GM12878 (cell line): ENCODE results near the gene MRPL42.

Experiments
- ATF3 ChIP-seq: IDR thresholded peaks from 2 replicates; pipeline ENCODE4 v1.6.1; 2011; ENCODE audit warnings: low read depth, mild to moderate bottlenecking, low read length, moderate library complexity, borderline replicate concordance; ENCODE audit errors: extremely low read depth
- BACH1 ChIP-seq: fragments of 450-650 bp; IDR thresholded peaks from 2 replicates; pipeline ENCODE4 v1.6.1; 2017; ENCODE audit warnings: mild to moderate bottlenecking, borderline replicate concordance
- BHLHE40 ChIP-seq, 2 experiments: fragments of 450-650 bp in 1 of 2; IDR thresholded peaks; 2 replicates each; pipeline ENCODE4 v1.6.1; 2011 to 2017; ENCODE audit warnings: low read depth in 2 of 2, borderline replicate concordance in 1 of 2, improper control_type of control experiment in 1 of 2, low read length in 1 of 2, mild to moderate bottlenecking in 1 of 2
- CTCF ChIP-seq, 3 experiments: IDR thresholded peaks in 2 of 3; conservative IDR thresholded peaks in 1 of 3; 2 replicates each; pipeline ENCODE4 v1.5.1; 2011; ENCODE audit warnings: low read depth in 3 of 3, low read length in 3 of 3, mild to moderate bottlenecking in 3 of 3, control low read depth in 2 of 3, moderate library complexity in 2 of 3, inconsistent platforms in 1 of 3, mixed read lengths in 1 of 3; ENCODE audit not compliant: control insufficient read depth in 2 of 3, insufficient read depth in 1 of 3; ENCODE audit errors: extremely low read depth in 1 of 3
- DPF2 ChIP-seq: fragments of 450-650 bp; IDR thresholded peaks from 2 replicates; pipeline ENCODE4 v1.6.1; 2017; ENCODE audit warnings: mild to moderate bottlenecking
- EGR1 ChIP-seq, 2 experiments: IDR thresholded peaks; 1 replicate in 1 of 2; 2 replicates in 1 of 2; pipeline ENCODE4 v1.6.1; 2011 to 2012; ENCODE audit warnings: low read depth in 2 of 2, low read length in 2 of 2, borderline replicate concordance in 1 of 2, mild to moderate bottlenecking in 1 of 2, moderate library complexity in 1 of 2
- EZH2 ChIP-seq: IDR thresholded peaks from 2 replicates; pipeline ENCODE4 v1.6.1; 2012; ENCODE audit warnings: low read depth, mild to moderate bottlenecking, control low read depth, inconsistent platforms, low read length, borderline replicate concordance; ENCODE audit not compliant: control insufficient read depth
- POLR2AphosphoS5 ChIP-seq: IDR thresholded peaks from 2 replicates; pipeline ENCODE4 v1.6.1; 2011; ENCODE audit warnings: mild to moderate bottlenecking, low read length, inconsistent platforms
- PRDM15 ChIP-seq: fragments of 450-650 bp; formaldehyde crosslinking; IDR thresholded peaks from 2 replicates; pipeline ENCODE4 v1.4.0; 2020; ENCODE audit warnings: mild to moderate bottlenecking, moderate library complexity
- SIN3A ChIP-seq: IDR thresholded peaks from 2 replicates; pipeline ENCODE4 v1.6.1; 2012; ENCODE audit warnings: low read depth, low read length, improper control_type of control experiment
- YY1 ChIP-seq: IDR thresholded peaks from 2 replicates; pipeline ENCODE4 v1.6.1; 2011; ENCODE audit warnings: low read depth, mild to moderate bottlenecking, low read length
- ZNF384 ChIP-seq: IDR thresholded peaks from 2 replicates; pipeline ENCODE4 v1.6.1; 2012; ENCODE audit warnings: low read depth, mild to moderate bottlenecking, low read length, improper control_type of control experiment, borderline replicate concordance

- no peak for TF ChIP-seq BACH1
- TF ChIP-seq EZH2, result no peak
- TF ChIP-seq CTCF (IDR thresholded peaks at IDR 0.05 in 2 of 3, conservative IDR thresholded peaks at IDR 0.05 in 1 of 3; ENCODE audit: control insufficient read depth in 2 of 3, extremely low read depth in 1 of 3, insufficient read depth in 1 of 3, low read depth in 3 of 3, low read length in 3 of 3), result no peak
- TF ChIP-seq DPF2, result no peak
- TF ChIP-seq POLR2AphosphoS5, result no peak
- no peak for TF ChIP-seq EGR1 (IDR thresholded peaks at IDR 0.05; ENCODE audit: borderline replicate concordance in 1 of 2, low read depth in 2 of 2, low read length in 2 of 2)
- TF ChIP-seq YY1, result no peak
- TF ChIP-seq ATF3, result no peak
- TF ChIP-seq ZNF384, result no peak
- no peak for TF ChIP-seq SIN3A
- no peak for TF ChIP-seq PRDM15 (CRISPR knock-in tag)
- no peak for TF ChIP-seq BHLHE40 (IDR thresholded peaks at IDR 0.05; ENCODE audit: borderline replicate concordance in 1 of 2, low read depth in 2 of 2, low read length in 1 of 2)
Observed at GRCh38 chr12:93442411-93443340, 24.6 kb upstream of the MRPL42 start.
